Epithelial cell of esophagus (primary cell): ENCODE results near the gene LSM14A.

ENCODE experiments used
- DNase-seq: peaks from one replicate; pipeline ENCODE4 v3.0.0; 2010; ENCODE audit warnings: low read depth
- H3K4me3 ChIP-seq: 2 replicates; pipeline ENCODE4 v1.5.1; 2011; ENCODE audit warnings: mild to moderate bottlenecking, low read length, control low read depth
- TF ChIP-seq, protein P1 (sequence below): IDR thresholded peaks from 2 replicates; pipeline ENCODE4 v1.5.1; 2011; ENCODE audit warnings: low read depth, mild to moderate bottlenecking, low read length, control low read depth, inconsistent platforms; ENCODE audit not compliant: insufficient read depth; ENCODE audit errors: missing control alignments

LSM14A gene

DNA sequence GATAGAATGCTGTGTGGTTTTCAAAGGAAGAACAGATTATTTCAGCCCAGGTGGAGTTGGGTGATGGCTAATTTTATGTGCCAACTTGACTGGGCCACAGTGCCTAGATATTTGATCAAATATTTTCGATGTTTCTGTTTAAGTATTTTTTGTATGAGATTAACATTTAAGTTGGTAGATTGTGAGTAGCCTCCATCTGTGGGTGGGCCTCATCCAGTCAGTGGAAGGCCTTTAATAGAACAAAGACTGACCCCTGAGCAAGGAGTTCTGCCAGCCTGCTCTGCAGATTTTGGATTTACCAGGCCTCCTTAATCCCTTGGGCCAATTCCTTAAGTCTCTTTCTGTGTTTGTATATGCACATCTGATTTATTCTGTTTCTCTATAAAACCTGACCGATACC, 13.9 kb downstream of the LSM14A start:
- no peak for DNase-seq
- TF ChIP-seq, protein P1, sequence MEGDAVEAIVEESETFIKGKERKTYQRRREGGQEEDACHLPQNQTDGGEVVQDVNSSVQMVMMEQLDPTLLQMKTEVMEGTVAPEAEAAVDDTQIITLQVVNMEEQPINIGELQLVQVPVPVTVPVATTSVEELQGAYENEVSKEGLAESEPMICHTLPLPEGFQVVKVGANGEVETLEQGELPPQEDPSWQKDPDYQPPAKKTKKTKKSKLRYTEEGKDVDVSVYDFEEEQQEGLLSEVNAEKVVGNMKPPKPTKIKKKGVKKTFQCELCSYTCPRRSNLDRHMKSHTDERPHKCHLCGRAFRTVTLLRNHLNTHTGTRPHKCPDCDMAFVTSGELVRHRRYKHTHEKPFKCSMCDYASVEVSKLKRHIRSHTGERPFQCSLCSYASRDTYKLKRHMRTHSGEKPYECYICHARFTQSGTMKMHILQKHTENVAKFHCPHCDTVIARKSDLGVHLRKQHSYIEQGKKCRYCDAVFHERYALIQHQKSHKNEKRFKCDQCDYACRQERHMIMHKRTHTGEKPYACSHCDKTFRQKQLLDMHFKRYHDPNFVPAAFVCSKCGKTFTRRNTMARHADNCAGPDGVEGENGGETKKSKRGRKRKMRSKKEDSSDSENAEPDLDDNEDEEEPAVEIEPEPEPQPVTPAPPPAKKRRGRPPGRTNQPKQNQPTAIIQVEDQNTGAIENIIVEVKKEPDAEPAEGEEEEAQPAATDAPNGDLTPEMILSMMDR, result no peak

DNA sequence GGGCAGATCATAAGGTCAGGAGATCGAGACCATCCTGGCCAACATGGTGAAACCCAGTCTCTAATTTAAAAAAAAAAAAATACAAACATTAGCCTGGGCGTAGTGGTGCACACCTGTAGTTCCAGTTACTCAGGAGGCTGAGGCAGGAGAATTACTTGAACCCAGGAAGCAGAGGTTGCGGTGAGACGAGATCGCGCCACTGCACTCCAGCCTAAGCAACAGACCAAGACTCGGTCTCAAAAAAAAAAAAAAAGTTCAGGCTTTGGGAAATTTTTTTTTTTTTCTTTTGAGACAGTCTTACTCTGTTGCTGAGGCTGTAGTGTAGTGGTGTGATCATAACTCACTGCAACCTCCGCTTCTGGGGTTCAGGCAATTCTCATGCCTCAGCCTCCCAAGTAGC, 14.7 kb downstream of the LSM14A start:
- no peak for DNase-seq
- no peak overlapping the region for H3K4me3 ChIP-seq
- TF ChIP-seq, protein P1, result no peak

More for the DNA sequence above, 13.9 kb downstream of the LSM14A start:
- H3K4me3 ChIP-seq, result no peak overlapping the region

DNA sequence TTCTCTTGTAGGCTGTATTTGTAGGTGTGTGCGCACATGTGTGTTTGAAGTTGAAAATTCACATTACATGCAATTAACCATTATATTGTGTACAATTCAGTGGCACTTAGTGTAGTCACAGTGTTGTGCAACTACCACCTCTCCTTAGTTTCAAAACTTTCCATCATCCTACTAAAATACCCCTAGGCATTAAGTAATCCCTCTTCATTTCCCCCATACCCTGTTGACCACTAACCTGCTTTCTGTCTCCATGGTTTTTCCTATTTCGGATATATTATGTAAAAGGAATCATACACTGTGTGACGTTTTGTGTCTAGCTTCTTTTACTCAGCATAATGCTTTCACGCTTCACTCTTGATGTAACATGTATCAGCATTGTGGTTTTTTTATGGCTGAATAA, 16.1 kb downstream of the LSM14A start:
- TF ChIP-seq, protein P1, result no peak
- no peak overlapping the region for H3K4me3 ChIP-seq
- peak; percentile 18 for DNase-seq

DNA sequence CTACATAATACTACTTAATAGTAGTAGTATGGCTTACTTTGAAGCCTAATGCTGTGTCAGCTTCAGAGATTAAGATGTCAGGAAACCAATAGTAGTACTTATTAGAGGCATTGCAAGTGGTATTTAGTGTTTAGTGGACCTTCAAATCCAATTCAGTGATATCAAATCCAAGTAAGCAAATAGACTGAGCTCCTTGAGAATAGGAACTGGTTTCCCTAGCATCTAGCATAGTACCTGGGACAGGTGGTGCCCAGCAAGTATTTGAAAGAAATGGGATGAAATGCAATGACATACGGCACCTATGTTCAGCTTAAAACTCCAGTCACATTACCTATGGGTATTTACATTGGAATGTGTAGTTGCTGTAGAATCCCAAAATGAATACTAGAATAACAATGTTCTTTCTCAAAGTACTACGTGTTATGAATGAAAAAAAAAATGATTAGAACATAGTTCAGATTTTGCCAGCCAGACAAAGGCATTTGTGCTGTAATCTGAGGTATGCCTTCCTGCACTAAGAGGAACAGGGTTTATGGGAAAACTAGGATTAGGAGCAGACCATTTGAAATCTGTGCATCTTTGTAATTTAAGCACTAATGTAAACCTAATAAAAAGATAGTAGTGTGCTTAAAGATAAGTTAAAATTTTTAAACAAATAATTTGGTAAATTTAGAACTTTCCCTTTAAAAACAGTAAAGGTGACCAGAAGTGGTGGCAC, 17.1 kb downstream of the LSM14A start:
- no peak for DNase-seq

DNA sequence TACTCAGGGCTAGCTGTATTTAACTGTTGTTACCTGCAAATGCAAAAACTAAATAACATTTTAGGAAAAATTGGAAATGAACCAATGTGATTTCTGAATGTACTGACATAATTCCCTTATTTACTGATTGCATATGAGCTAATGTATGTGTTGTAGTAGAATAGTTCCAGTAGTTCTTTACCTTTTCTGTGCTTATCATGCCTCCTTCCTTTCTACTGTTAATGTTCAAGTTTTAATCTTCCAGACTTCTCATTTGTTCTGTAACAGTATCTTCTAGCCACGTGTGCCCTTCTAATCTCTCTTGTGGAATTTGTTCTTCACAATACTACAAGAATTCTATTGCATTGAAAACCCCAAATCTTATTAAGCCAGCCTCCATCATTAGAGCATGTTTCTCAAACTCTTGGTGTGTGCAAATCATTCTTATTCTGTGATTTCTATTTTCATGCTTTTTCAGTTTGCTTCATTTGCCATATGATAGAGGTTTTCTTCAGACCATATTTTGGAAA, 17.7 kb downstream of the LSM14A start:
- no peak for DNase-seq
- no peak overlapping the region for H3K4me3 ChIP-seq
- TF ChIP-seq, protein P1, result no peak

More for the DNA sequence above, 17.1 kb downstream of the LSM14A start:
- no peak overlapping the region for H3K4me3 ChIP-seq
- TF ChIP-seq, protein P1, result no peak

DNA sequence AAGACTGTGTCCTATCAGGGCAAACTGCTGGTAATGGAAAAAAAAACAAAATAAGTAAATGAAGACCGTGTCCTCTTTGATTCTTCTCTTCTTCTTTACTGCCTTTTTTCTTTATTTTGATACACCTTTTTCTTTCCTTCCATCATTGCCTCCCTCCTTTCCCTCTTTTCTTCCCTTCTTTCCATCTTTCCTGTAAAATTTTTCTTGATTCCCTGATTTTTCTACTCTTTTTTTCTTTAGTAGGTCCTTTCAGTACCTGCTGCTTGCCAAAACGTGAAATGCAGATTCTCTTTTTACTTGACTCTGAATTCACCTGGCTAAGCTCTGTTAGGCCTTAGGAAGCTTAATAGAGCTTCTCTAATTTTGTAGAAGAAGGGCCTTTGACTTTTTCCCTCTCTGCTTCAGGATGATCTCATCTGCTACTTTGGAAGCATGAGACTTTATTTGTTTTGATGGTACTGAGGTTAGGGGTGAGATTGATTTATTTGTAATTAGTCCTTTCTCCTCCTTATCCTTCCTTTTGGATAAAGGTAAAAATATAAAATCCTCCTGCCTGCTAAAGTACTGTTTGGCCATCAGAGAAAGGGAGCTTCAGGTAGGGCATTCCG, 19.2 kb downstream of the LSM14A start:
- DNase-seq, result no peak
- TF ChIP-seq, protein P1, result no peak
- H3K4me3 ChIP-seq, result no peak overlapping the region
